ENCODE results near the gene TPD52L2. TPM values are rescaled to one million over a fixed set of nuclear protein-coding genes. Genes with fewer than 3 reads are reported as not detected.

TPD52L2 gene
- total RNA-seq, 1 experiment from 2014 or later = 293 TPM

DNA sequence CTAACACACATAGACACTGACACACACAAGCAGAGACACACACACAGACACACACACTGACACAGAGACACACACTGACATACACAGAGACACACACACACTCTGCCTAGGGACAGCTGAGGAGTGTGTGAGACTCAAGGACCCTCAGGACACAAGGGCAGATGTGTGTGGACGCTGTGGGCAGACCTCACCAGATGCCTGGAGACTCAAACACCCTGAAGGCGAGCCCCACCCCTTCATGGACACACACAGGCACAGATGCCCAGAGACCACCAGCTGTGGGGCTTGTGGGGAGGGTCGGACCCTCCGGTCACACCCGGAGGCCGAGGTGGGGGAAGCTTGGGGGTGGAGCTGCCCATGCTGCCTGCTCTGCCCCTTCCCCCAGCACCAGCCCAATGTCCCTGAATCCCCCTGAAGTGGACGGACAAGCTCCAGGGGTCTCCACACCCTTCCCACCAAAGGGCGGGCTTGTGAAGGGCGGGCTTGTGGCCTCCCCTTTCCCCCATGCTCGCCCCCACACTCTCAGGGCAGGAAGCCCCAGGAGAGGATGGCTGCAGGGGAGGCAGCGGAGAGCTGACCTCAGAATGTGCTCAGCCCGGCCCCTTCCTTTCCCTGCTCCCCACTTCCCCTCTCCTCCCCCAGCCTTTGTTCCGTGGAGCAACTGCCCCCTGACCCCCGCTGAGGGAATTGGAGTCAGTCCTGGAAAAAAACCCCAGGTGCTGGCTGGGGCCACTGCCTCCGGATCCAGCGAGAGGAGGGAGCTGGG, 17.6 kb upstream of the TPD52L2 start:
- TF ChIP-seq, protein P1, sequence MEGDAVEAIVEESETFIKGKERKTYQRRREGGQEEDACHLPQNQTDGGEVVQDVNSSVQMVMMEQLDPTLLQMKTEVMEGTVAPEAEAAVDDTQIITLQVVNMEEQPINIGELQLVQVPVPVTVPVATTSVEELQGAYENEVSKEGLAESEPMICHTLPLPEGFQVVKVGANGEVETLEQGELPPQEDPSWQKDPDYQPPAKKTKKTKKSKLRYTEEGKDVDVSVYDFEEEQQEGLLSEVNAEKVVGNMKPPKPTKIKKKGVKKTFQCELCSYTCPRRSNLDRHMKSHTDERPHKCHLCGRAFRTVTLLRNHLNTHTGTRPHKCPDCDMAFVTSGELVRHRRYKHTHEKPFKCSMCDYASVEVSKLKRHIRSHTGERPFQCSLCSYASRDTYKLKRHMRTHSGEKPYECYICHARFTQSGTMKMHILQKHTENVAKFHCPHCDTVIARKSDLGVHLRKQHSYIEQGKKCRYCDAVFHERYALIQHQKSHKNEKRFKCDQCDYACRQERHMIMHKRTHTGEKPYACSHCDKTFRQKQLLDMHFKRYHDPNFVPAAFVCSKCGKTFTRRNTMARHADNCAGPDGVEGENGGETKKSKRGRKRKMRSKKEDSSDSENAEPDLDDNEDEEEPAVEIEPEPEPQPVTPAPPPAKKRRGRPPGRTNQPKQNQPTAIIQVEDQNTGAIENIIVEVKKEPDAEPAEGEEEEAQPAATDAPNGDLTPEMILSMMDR (IDR thresholded peaks at IDR 0.05; ENCODE audit: insufficient read depth in 1 of 2, low read depth in 1 of 2, low read length in 1 of 2, severe bottlenecking in 1 of 2, unreplicated experiment in 1 of 2) = no peak
- H3K36me3 ChIP-seq (ENCODE audit: control insufficient read depth, insufficient read depth, low read length) = no peaks in the 10 kb centered on the region
- Mint-ChIP-seq H3K4me3 (ENCODE audit: unreplicated experiment) (no peak overlapping the region), H3K4me1 (ENCODE audit: low read depth, unreplicated experiment) (no peaks in the 10 kb centered on the region), H3K27me3 (ENCODE audit: insufficient read depth, unreplicated experiment) (no peaks in the 10 kb centered on the region), H3K36me3 (ENCODE audit: insufficient read depth, unreplicated experiment) (peaks cover 10% of the 10 kb centered on the region), H3K9me3 (ENCODE audit: unreplicated experiment) (no peaks in the 10 kb centered on the region), H3K27ac (ENCODE audit: unreplicated experiment) (no peak overlapping the region)
- H3K4me3 ChIP-seq (ENCODE audit: low read depth, low read length) = no peak overlapping the region
- peaks cover 27% of the 10 kb centered on the region for H3K4me1 ChIP-seq
- ChIA-PET POLR2A (interaction anchor here (1.3 kb wide), 1 partner anchor 18 kb away, joined by 4 read pairs; the partner anchor contains the start of gene TPD52L2), CTCF (interaction anchor here (0.8 to 1.0 kb wide), 2 partner anchors 18 to 61 kb away, joined by 5 read pairs; partner anchors contain the start of gene TPD52L2)
- DNase-seq = peak in 1 of 2 experiments; percentile 57
- BruUV-seq (replicated peaks) = no TSS peak
- intact Hi-C loops (cut with micrococcal nuclease; ENCODE audit: unreplicated experiment) = no loop called here
- no peaks in the 10 kb centered on the region for H3K27me3 ChIP-seq (replicated peaks; ENCODE audit: control insufficient read depth, insufficient read depth, low read length)
- no peaks in the 10 kb centered on the region for H3K9me3 ChIP-seq

DNA sequence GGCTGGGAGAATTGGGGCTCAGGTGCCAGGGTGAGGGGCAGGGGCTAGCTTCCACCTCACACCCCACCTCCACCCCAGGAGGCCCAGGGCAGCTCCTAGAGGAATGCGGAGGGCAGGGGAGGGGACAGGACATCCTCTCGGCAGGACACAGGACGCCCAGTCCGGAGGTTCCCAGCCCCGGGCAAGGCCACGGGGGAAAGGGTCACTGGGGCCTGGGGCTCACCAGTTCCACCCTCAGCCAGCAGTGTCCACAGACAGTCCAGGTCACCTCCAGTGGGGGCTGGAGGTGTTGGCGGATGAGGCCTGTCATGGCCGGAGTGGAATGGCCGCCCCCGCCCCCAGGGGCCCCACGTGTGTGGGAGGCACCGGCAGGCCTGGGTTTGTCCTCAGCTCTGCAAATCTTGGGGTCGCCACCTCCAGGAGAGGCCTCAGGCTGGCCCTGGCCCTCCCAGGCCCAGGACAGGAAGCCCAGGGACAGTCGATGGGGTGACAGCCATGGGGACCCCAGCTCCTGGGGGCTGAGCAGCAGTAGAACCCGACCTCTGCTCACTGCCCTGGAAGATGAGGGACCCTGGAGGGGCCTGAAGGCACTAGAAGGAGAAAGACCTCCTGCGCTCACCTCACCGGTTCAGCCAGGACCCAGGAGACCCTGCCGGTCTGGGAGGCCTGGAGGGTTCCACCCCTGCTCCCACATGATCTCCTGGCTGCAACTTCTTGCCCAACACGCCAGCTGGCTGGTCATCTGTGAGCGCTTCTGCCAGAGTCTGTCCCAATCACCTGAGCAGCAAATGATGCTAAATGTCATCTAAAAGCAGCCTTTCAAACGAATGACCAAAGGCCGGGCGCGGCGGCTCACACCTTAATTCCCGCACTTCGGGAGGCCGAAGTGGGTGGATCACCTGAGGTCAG, 16.8 kb upstream of the TPD52L2 start:
- H3K36me3 Mint-ChIP-seq (ENCODE audit: insufficient read depth, unreplicated experiment) = peaks cover 12% of the 10 kb centered on the region
- ChIA-PET POLR2A (interaction anchor here (1.3 kb wide), 1 partner anchor 17 kb away, joined by 4 read pairs; the partner anchor contains the start of gene TPD52L2), CTCF (interaction anchor here (0.7 to 1.0 kb wide), 3 partner anchors 17 to 309 kb away, joined by 5 to 7 read pairs (median 5); partner anchors contain the start of gene TPD52L2)
- Histone ChIP-seq H3K4me1 (peaks cover 27% of the 10 kb centered on the region), H3K27me3 (replicated peaks; ENCODE audit: control insufficient read depth, insufficient read depth, low read length) (no peaks in the 10 kb centered on the region), H3K36me3 (ENCODE audit: control insufficient read depth, insufficient read depth, low read length) (no peaks in the 10 kb centered on the region), H3K9me3 (no peaks in the 10 kb centered on the region), H3K4me3 (ENCODE audit: low read depth, low read length) (no peak overlapping the region)
- H3K4me3 Mint-ChIP-seq (ENCODE audit: unreplicated experiment) = no peak overlapping the region
- TF ChIP-seq, protein P1 (IDR thresholded peaks at IDR 0.05; ENCODE audit: insufficient read depth in 1 of 2, low read depth in 1 of 2, low read length in 1 of 2, severe bottlenecking in 1 of 2, unreplicated experiment in 1 of 2) = no peak
- H3K27ac Mint-ChIP-seq (ENCODE audit: unreplicated experiment) = no peak overlapping the region
- H3K27me3 Mint-ChIP-seq (ENCODE audit: insufficient read depth, unreplicated experiment) = no peaks in the 10 kb centered on the region
- intact Hi-C loops (cut with micrococcal nuclease; ENCODE audit: unreplicated experiment) = no loop called here
- no peaks in the 10 kb centered on the region for H3K4me1 Mint-ChIP-seq (ENCODE audit: low read depth, unreplicated experiment)
- peak in 1 of 2 experiments; percentile 80 for DNase-seq
- no peaks in the 10 kb centered on the region for H3K9me3 Mint-ChIP-seq (ENCODE audit: unreplicated experiment)
- no TSS peak for BruUV-seq (replicated peaks)
